Measurements from ENCODE around the gene TMEM212. TPM values are rescaled to one million over a fixed set of nuclear protein-coding genes. Genes with fewer than 3 reads are reported as not detected.
"Not testable (repeated sequence)": the region's sequence is repeated elsewhere in the genome, so short reads cannot be mapped to it uniquely, and the experiment has no call there.

Gene TMEM212
- total RNA-seq, 1 donor from 2014 or later = not detected

DNA sequence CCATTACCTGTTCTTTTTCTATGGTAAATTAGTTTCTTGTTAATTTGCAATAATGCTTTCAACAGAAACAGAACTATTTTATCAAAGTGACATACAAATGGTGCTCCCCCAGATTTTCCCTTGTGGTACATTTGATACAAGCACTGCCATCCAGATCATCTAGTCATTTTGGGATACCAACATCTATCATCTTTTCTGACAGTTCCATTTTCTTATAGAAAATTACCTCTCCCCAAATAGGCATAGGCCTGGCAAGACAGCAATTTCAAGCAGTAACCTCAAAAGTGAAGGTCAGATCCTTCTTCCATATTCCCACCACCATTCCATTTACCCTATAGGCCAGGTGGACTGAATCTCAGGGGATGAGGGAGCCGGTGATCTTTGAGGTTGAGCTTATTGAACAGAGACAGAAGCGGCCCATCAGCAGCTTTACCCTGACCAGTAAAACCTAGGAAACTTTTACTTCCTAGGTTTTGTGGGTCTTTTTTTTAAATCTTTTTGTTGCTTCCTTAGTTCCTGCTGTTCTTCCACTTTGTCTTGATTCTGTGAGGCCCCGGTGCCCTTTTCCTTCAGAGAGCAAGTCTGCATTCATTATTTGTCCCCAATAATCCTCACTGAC is 29.8 kb upstream of the TMEM212 start:
- Mint-ChIP-seq H3K27me3 (ENCODE audit: unreplicated experiment) (no peaks in the 10 kb centered on the region), H3K4me3 (ENCODE audit: unreplicated experiment) (no peak overlapping the region), H3K9me3 (ENCODE audit: unreplicated experiment) (peaks cover 4% of the 10 kb centered on the region), H3K27ac (ENCODE audit: unreplicated experiment) (no peak overlapping the region), H3K4me1 (ENCODE audit: unreplicated experiment) (peaks cover 62% of the 10 kb centered on the region), H3K36me3 (ENCODE audit: unreplicated experiment) (no peaks in the 10 kb centered on the region)
- no peak for DNase-seq (ENCODE audit: extremely low spot score, unreplicated experiment)
- TF ChIP-seq, protein P1, sequence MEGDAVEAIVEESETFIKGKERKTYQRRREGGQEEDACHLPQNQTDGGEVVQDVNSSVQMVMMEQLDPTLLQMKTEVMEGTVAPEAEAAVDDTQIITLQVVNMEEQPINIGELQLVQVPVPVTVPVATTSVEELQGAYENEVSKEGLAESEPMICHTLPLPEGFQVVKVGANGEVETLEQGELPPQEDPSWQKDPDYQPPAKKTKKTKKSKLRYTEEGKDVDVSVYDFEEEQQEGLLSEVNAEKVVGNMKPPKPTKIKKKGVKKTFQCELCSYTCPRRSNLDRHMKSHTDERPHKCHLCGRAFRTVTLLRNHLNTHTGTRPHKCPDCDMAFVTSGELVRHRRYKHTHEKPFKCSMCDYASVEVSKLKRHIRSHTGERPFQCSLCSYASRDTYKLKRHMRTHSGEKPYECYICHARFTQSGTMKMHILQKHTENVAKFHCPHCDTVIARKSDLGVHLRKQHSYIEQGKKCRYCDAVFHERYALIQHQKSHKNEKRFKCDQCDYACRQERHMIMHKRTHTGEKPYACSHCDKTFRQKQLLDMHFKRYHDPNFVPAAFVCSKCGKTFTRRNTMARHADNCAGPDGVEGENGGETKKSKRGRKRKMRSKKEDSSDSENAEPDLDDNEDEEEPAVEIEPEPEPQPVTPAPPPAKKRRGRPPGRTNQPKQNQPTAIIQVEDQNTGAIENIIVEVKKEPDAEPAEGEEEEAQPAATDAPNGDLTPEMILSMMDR (IDR thresholded peaks at IDR 0.05) = no peak

DNA sequence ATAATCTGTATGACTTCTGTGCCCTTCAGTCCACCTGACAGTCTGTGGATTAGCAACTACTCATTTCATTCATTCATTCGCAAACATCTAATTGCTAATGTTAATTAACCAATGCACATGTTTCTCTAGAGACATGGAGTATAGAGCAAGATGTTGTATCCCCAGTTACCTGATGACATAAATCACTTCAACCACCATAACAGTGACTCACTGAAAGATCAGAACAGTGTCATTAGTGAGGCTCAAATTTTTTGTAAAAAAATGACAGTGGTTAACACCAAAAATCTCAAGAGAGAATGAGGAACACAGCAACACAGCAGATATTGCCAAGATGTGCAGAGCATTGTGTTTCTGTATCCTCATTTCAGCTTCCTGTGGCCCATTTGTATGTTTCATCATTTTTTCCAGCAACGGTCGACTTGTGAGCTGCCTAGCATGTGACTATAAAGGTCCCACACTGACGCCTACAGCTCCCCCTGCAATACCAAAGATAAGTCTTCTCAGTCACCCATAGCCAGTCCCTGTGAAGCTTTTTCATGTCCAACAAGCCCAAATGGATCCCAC is 29.2 kb upstream of the TMEM212 start:
- Mint-ChIP-seq H3K27me3 (ENCODE audit: unreplicated experiment) (no peaks in the 10 kb centered on the region), H3K9me3 (ENCODE audit: unreplicated experiment) (peaks cover 4% of the 10 kb centered on the region), H3K27ac (ENCODE audit: unreplicated experiment) (no peak overlapping the region)

DNA sequence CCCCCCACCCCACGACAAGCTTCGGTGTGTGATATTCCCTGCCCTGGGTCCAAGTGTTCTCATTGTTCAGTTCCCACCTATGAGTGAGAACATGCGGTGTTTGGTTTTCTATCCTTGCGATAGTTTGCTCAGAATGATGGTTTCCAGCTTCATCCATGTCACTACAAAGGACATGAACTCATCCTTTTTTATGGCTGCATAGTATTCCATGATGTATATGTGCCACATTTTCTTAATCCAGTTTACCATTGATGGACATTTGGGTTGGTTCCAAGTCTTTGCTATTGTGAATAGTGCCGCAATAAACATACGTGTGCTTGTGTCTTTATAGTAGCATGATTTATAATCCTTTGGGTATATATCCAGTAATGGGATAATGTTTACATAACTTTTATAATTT is 28.5 kb upstream of the TMEM212 start:
- not testable (repeated sequence) for H3K27ac Mint-ChIP-seq (ENCODE audit: unreplicated experiment)

More for the DNA sequence above, 29.2 kb upstream of the TMEM212 start:
- TF ChIP-seq, protein P1 (IDR thresholded peaks at IDR 0.05) = no peak
- no peak overlapping the region for H3K4me3 Mint-ChIP-seq (ENCODE audit: unreplicated experiment)
- DNase-seq (ENCODE audit: extremely low spot score, unreplicated experiment) = no peak
- peaks cover 59% of the 10 kb centered on the region for H3K4me1 Mint-ChIP-seq (ENCODE audit: unreplicated experiment)
- H3K36me3 Mint-ChIP-seq (ENCODE audit: unreplicated experiment) = no peaks in the 10 kb centered on the region

DNA sequence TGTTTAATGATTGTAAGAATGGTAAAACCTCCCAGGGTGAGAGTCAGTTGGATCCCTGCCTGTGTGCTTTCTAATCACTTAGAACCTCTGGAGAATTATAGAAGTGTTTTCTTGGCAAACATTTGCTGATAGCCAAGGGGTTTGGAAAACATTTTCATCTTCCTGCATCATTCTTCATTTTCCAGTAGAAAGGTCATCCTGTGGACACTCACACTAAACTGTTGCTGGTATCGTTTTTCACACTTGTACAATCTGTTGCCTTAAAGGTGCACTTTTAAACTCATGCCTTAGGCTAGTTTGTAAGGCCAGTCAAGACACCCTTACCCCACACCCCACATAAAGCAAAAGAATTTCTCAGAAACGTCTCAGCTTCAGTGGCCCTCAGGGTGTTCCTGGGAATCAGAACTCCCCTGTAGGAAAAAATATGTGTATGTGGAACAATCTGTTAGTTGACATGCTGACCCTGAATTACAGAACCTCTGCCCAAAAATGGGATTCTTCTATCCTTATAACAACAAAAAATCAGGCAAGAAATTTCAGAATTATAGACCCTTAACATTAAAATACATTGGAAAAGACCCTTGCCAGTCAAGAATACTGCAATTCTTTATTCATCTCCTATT is 27.1 kb upstream of the TMEM212 start:
- Mint-ChIP-seq H3K4me3 (ENCODE audit: unreplicated experiment) (no peak overlapping the region), H3K9me3 (ENCODE audit: unreplicated experiment) (peaks cover 4% of the 10 kb centered on the region), H3K27ac (ENCODE audit: unreplicated experiment) (peak overlapping the region; percentile 71), H3K27me3 (ENCODE audit: unreplicated experiment) (no peaks in the 10 kb centered on the region), H3K4me1 (ENCODE audit: unreplicated experiment) (peaks cover 46% of the 10 kb centered on the region), H3K36me3 (ENCODE audit: unreplicated experiment) (no peaks in the 10 kb centered on the region)
- TF ChIP-seq, protein P1 (IDR thresholded peaks at IDR 0.05) = no peak
- DNase-seq (ENCODE audit: extremely low spot score, unreplicated experiment) = no peak

More for the DNA sequence above, 28.5 kb upstream of the TMEM212 start:
- not testable (repeated sequence) for H3K4me3 Mint-ChIP-seq (ENCODE audit: unreplicated experiment); H3K9me3 Mint-ChIP-seq (ENCODE audit: unreplicated experiment); DNase-seq (ENCODE audit: extremely low spot score, unreplicated experiment); H3K27me3 Mint-ChIP-seq (ENCODE audit: unreplicated experiment); H3K36me3 Mint-ChIP-seq (ENCODE audit: unreplicated experiment)
- H3K4me1 Mint-ChIP-seq (ENCODE audit: unreplicated experiment) = peaks cover 52% of the 10 kb centered on the region

DNA sequence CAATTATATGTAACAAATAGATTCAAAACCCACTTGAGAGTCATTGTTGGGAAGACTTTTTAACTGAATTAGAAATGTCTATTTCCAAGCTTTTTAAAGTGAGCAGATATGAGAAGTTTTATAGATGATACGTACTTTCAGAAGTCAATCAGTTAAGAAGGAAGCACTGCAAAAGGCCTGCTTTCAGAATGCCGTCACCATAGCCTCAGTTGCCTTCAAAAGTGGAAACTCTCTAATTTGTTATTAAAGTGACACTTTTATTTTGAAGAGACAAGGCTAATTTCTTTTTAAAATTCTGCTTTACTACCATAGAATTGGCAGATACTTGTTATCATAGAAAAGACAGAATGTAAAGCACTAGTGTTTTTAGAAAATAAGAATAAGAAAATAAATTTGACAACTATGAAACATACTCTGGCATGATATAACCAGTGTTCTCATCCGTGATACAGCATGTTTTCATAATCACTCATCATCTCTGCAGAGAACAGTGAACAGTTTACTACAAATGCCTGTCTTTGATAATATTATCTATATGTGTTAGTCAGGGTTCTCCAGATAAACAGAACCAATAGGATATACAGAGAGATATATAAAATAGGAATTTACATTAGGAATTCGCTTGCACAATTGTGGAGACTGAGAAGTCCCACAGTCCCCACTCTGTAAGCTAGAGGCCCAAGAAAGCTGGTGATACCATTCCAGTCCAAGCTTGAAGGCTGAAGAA is 25.9 kb upstream of the TMEM212 start:
- no peaks in the 10 kb centered on the region for H3K27me3 Mint-ChIP-seq (ENCODE audit: unreplicated experiment)
- TF ChIP-seq, protein P1 (IDR thresholded peaks at IDR 0.05) = no peak
- no peaks in the 10 kb centered on the region for H3K36me3 Mint-ChIP-seq (ENCODE audit: unreplicated experiment)
- DNase-seq (ENCODE audit: extremely low spot score, unreplicated experiment) = no peak
- peaks cover 4% of the 10 kb centered on the region for H3K9me3 Mint-ChIP-seq (ENCODE audit: unreplicated experiment)
- no peak overlapping the region for H3K27ac Mint-ChIP-seq (ENCODE audit: unreplicated experiment)
- H3K4me1 Mint-ChIP-seq (ENCODE audit: unreplicated experiment) = peaks cover 39% of the 10 kb centered on the region
- H3K4me3 Mint-ChIP-seq (ENCODE audit: unreplicated experiment) = no peak overlapping the region
